Muscle of arm (tissue), 12 donors: ENCODE measurements around the gene KCTD12. TPM values are rescaled to one million over a fixed set of nuclear protein-coding genes. Genes with fewer than 3 reads are reported as not detected.

Source experiments
- polyA plus RNA-seq, 12 donors: library from polyadenylated mRNA; unstranded; fragments of 120-200 nt; gene quantifications; one replicate each; pipeline ENCODE4 v1.2.1, GENCODE V29; 2013; ENCODE audit not compliant: insufficient read length in 12 of 12

KCTD12 gene
- polyA plus RNA-seq, 12 donors, result 176 to 356 (median 219) TPM

Other genes starting within 250 kb of the KCTD12 start
- not detected for gene ACOD1, start 62.1 kb upstream of the KCTD12 start, polyA plus RNA-seq
- 10 to 100 TPM in 11 of 12 donors, not detected in 1; 13.2 to 25.2 (median 20.8) TPM for gene CLN5, start 105.7 kb upstream of the KCTD12 start, polyA plus RNA-seq
- 10 to 100 TPM in 11 of 12 donors, not detected in 1; 24.5 to 49.7 (median 42.7) TPM for gene FBXL3, start 140.8 kb upstream of the KCTD12 start, polyA plus RNA-seq